ENCODE data around the gene ORM2.

ORM2 gene

GRCh38 chr9:114283551-114284111 lies 46.0 kb upstream of the ORM2 start:
- no peaks in the 10 kb centered on the region for H3K27me3 ChIP-seq (ENCODE audit: insufficient read depth, low read depth, severe bottlenecking)
- H3K4me3 ChIP-seq (ENCODE audit: low read depth, low read length), result no peak overlapping the region
- peaks cover 44% of the 10 kb centered on the region for H3K36me3 ChIP-seq
- TF ChIP-seq, protein P1, sequence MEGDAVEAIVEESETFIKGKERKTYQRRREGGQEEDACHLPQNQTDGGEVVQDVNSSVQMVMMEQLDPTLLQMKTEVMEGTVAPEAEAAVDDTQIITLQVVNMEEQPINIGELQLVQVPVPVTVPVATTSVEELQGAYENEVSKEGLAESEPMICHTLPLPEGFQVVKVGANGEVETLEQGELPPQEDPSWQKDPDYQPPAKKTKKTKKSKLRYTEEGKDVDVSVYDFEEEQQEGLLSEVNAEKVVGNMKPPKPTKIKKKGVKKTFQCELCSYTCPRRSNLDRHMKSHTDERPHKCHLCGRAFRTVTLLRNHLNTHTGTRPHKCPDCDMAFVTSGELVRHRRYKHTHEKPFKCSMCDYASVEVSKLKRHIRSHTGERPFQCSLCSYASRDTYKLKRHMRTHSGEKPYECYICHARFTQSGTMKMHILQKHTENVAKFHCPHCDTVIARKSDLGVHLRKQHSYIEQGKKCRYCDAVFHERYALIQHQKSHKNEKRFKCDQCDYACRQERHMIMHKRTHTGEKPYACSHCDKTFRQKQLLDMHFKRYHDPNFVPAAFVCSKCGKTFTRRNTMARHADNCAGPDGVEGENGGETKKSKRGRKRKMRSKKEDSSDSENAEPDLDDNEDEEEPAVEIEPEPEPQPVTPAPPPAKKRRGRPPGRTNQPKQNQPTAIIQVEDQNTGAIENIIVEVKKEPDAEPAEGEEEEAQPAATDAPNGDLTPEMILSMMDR (IDR thresholded peaks at IDR 0.05; ENCODE audit: low read depth, low read length), result no peak
- no peaks in the 10 kb centered on the region for H3K9me3 ChIP-seq (ENCODE audit: severe bottlenecking)
- peak; percentile 6 for DNase-seq
- H3K27ac ChIP-seq, result no peak overlapping the region

- TF ChIP-seq, protein P1 (IDR thresholded peaks at IDR 0.05; ENCODE audit: low read depth, low read length), result no peak
- Histone ChIP-seq H3K4me3 (ENCODE audit: low read depth, low read length) (no peak overlapping the region), H3K9me3 (ENCODE audit: severe bottlenecking) (no peaks in the 10 kb centered on the region), H3K27me3 (ENCODE audit: insufficient read depth, low read depth, severe bottlenecking) (no peaks in the 10 kb centered on the region), H3K36me3 (peaks cover 38% of the 10 kb centered on the region), H3K27ac (no peak overlapping the region)
- peak; percentile 8 for DNase-seq
Measured at GRCh38 chr9:114284316-114285060, 45.2 kb upstream of the ORM2 start.

DNA sequence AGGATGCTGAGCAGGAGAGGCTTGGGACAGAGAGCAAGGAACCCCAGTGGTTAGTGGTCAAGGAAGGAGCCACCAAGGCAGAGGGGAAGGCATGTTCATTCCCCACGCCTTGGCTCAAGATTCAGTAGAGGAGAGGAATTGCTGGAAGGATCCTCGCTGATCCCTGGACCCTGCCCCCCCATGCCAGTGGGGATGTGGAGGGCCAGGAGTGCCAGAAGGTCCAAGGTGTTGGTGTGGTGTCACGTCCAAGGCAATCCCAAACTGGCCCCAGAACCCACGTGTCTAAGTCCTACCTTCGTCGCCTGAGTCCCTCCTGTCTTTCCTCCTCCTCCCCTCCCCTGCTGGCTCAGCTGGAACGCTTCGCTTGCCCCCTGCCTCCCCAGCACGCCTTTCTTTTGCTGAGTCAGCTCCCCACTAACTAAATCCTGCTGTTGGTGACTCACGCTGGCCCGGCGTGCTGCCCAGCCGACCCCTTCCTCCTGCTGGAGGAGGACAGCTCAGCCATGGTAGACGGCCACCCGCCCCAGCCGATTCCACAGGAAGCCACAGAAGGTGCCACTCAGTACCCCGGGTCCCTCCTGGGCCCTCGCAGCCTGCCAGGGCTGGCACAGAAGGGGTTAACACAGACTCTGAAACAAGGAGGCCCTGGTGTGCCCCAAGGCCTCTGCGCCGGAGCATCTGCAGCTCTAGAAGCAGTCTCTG lies 44.4 kb upstream of the ORM2 start:
- no peaks in the 10 kb centered on the region for H3K27me3 ChIP-seq (ENCODE audit: insufficient read depth, low read depth, severe bottlenecking)
- TF ChIP-seq, protein P1 (IDR thresholded peaks at IDR 0.05; ENCODE audit: low read depth, low read length), result no peak
- H3K27ac ChIP-seq, result no peak overlapping the region
- no peaks in the 10 kb centered on the region for H3K9me3 ChIP-seq (ENCODE audit: severe bottlenecking)
- DNase-seq, result peak; percentile 9
- H3K4me3 ChIP-seq (ENCODE audit: low read depth, low read length), result no peak overlapping the region
- peaks cover 38% of the 10 kb centered on the region for H3K36me3 ChIP-seq

DNA sequence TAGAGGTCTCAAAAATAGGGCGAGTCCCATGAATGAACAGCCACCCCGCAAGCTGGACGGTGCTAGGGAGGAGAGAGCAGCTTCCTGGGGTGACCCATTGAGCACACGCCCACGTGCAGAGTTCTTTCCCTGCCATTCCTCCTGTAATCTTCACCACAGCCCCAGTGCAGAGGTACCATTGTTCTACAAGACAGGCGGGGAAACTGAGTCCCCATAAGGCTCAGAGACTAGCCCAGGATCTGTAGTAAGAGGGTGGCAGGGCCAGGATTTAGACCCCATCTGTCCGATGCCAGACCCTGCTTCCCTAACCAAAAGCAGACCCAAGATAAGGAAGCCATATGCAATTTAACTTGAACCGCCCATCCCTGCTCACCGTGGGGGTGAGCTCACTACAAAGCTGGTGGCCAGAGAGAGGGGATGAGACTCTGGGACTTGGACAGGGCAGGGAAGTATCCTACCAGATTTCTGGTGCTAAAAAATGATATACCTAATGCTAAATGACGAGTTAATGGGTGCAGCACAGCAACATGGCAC lies 43.5 kb upstream of the ORM2 start:
- peak; percentile 4 for DNase-seq
- Histone ChIP-seq H3K27me3 (ENCODE audit: insufficient read depth, low read depth, severe bottlenecking) (no peaks in the 10 kb centered on the region), H3K27ac (no peak overlapping the region; the same call in 1 of the 2 replicates), H3K4me3 (ENCODE audit: low read depth, low read length) (no peak overlapping the region), H3K36me3 (peaks cover 41% of the 10 kb centered on the region), H3K9me3 (ENCODE audit: severe bottlenecking) (no peaks in the 10 kb centered on the region)
- TF ChIP-seq, protein P1 (IDR thresholded peaks at IDR 0.05; ENCODE audit: low read depth, low read length), result no peak

GRCh38 chr9:114287001-114287762 lies 42.5 kb upstream of the ORM2 start:
- peak; percentile 80 for DNase-seq
- TF ChIP-seq, protein P1 (IDR thresholded peaks at IDR 0.05; ENCODE audit: low read depth, low read length), result peak; percentile 54; the same call in 1 of the 2 replicates

More at GRCh38 chr9:114287001-114287762, 42.5 kb upstream of the ORM2 start:
- Histone ChIP-seq H3K4me3 (ENCODE audit: low read depth, low read length) (no peak overlapping the region), H3K27ac (peak overlapping the region; percentile 75), H3K9me3 (ENCODE audit: severe bottlenecking) (no peaks in the 10 kb centered on the region), H3K27me3 (ENCODE audit: insufficient read depth, low read depth, severe bottlenecking) (no peaks in the 10 kb centered on the region), H3K36me3 (peaks cover 42% of the 10 kb centered on the region)
